Glomerular endothelial cell (primary cell): ENCODE data around the gene TUT7. TPM values are rescaled to one million over a fixed set of nuclear protein-coding genes. Genes with fewer than 3 reads are reported as not detected.

Experiments used
- DNase-seq: peaks from one replicate; pipeline ENCODE4 v3.0.0-alpha.2; 2011; ENCODE audit warnings: low read depth, low spot score; ENCODE audit errors: extremely low read depth
- total RNA-seq: library from RNA; depleted of rRNA; stranded (reverse); fragments of >200 nt; gene quantifications from 2 replicates; pipeline ENCODE4 v1.2.3, GENCODE V29; 2015

Gene TUT7
- total RNA-seq, 1 donor from 2014 or later, result 31.1 TPM

- DNase-seq, result no peak
These were observed 90.3 kb downstream of the TUT7 start for GRCh38 chr9:86263876-86264275.

- DNase-seq, result no peak
These were observed 91.7 kb downstream of the TUT7 start for GRCh38 chr9:86262492-86262891.

- DNase-seq, result no peak
These were observed 94.7 kb downstream of the TUT7 start, which contains the start of gene C9orf153 for GRCh38 chr9:86259557-86259956. C9orf153 (minus strand) TSS chr9:86259657; CDS start chr9:86229603, 30,054 bp downstream.

GRCh38 chr9:86257391-86257790 lies 96.8 kb downstream of the TUT7 start:
- DNase-seq, result no peak

- no peak for DNase-seq
These were observed 97.6 kb downstream of the TUT7 start for GRCh38 chr9:86256653-86257052.

GRCh38 chr9:86253577-86253976 lies 100.6 kb downstream of the TUT7 start:
- DNase-seq, result no peak

- DNase-seq, result no peak
These were observed 101.3 kb downstream of the TUT7 start for GRCh38 chr9:86252870-86253269.

DNA sequence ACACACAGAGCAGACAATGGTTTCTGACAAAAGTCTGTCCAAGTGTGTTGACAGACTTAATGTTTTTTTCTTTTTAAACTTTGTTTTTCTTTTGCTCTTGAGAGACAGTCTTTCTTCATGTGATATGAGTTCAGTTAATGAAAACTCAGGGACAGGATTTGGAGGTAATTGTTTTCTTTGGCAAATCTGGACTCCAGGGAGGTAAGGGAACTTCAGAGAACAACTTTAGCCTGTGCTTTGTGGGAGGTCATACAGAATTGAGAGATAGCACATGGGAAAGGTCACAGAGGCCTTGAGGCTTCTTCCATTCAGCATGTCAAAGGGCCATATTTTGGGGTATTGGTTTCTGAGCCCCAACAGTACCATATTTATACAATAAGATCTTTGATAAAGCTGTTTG lies 104.1 kb downstream of the TUT7 start:
- DNase-seq, result no peak

- no peak for DNase-seq
These were observed 105.5 kb downstream of the TUT7 start for GRCh38 chr9:86248746-86249145.

- no peak for DNase-seq
These were observed 107.5 kb downstream of the TUT7 start for GRCh38 chr9:86246752-86247161.

DNA sequence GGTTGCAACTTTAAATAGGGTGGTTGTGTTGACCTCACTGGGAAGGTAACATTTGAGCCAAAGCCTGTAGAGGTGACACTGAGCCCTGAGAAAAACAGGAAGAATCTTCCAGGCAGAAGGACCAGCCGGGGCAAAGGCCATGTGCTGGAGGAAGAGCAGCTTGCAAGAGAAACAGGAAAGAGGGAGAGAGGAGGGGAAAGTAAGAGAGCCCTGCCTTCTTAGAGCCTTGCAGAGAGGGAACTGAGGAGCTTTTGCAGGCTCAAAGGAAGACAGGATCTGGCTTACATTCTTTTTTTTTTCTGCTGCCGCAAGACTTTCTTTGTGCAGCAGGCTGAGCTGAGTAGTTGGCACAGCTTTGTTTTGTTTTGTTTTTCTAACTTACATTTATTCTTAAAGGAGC lies 112.1 kb downstream of the TUT7 start:
- no peak for DNase-seq

GRCh38 chr9:86241216-86241615 lies 113.0 kb downstream of the TUT7 start:
- DNase-seq, result no peak

DNA sequence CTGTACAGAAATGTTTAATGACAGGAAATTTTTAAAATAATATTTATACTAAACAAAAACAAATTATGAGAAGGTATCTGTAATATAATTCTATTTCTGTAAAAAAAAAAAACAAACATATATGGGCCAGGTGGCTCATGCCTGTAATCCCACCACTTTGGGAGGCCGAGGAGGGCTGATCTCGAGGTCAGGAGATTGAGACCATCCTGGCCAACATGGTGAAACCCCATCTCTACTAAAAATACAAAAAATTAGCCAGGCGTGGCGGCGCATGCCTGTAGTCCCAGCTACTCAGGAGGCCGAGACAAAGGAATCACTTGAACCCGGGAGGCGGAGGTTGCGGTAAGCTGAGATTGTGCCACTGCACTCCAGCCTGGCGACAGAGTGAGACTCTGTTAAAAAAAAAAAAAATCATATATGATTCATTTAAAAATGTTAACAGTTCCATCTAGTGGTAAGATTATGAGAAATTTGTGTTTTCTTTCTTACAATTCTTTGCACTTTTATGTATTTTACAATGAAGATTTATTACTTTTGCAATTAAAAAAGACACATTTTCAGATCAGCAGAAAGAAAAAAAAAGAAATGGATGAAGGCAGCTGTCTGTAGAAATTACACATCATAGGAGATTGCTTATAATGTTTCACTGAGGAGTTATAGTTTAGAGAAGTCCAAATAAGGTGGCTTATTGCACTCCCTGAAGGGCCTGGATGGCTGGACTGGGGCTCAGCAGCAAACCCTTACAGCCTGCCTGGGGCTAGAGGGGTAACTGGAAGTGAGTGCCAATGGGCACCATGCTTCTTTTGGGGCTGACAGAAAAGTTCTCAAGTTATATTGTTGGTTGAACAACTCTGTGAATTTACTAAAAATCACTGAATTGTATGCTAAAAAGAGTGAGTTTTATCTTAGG lies 115.1 kb downstream of the TUT7 start:
- DNase-seq, result no peak

Other genes starting within 250 kb of the TUT7 start
- not detected in 2 replicates for gene C9orf153, start 94.8 kb downstream of the TUT7 start, total RNA-seq
- gene ISCA1, start 71.9 kb downstream of the TUT7 start, total RNA-seq, result 18.8 and 28.9 TPM in 2 replicates